Lower lobe of right lung (tissue), 2 donors: ENCODE results near the gene FXYD3. TPM values are rescaled to one million over a fixed set of nuclear protein-coding genes. Genes with fewer than 3 reads are reported as not detected.
"Not testable (repeated sequence)": the region's sequence is repeated elsewhere in the genome, so short reads cannot be mapped to it uniquely, and the experiment has no call there.

Experiments
- ATAC-seq, 2 donors: fragments of 200-7000 bp; cut with Tn5 transposase; one replicate each; pipeline ENCODE4 v1.9.1; 2020 to 2022; ENCODE audit warnings: mild to moderate bottlenecking in 2 of 2, moderate library complexity in 2 of 2
- DNase-seq: peaks from one replicate; pipeline ENCODE4 v3.0.0-alpha.2; 2020
- H3K27ac ChIP-seq: fragments of 200-600 bp; one replicate; pipeline ENCODE4 v1.8.0; 2022
- H3K27me3 ChIP-seq: fragments of 200-600 bp; one replicate; pipeline ENCODE4 v1.8.0; 2022; ENCODE audit warnings: low read depth
- H3K36me3 ChIP-seq: fragments of 200-600 bp; one replicate; pipeline ENCODE4 v1.8.0; 2022; ENCODE audit warnings: mild to moderate bottlenecking
- H3K4me1 ChIP-seq: fragments of 200-600 bp; one replicate; pipeline ENCODE4 v1.8.0; 2022
- H3K4me3 ChIP-seq: fragments of 200-600 bp; one replicate; pipeline ENCODE4 v1.8.0; 2022; ENCODE audit warnings: mild to moderate bottlenecking
- H3K9me3 ChIP-seq: fragments of 200-600 bp; one replicate; pipeline ENCODE4 v1.8.0; 2022
- CTCF ChIP-seq: fragments of 200-600 bp; IDR thresholded peaks from one replicate; pipeline ENCODE4 v1.8.0; 2022; ENCODE audit warnings: antibody characterized with exemption, mild to moderate bottlenecking
- intact Hi-C: fragments of 100-400 bp; cut with DNase I; formaldehyde crosslinking; loops from one replicate; pipeline ENCODE4 v1.11.0; 2022
- total RNA-seq: library from RNA; stranded (reverse); fragmentation: NEBNext Ultra II Directional; extraction: Animal tissue kit (Norgen Biotek cat#: 25700); gene quantifications from one replicate; pipeline ENCODE4 v1.2.1, GENCODE V29; 2021
- donor health status: DM: no; HTN: yes; CAD: no; lungs with severe emphysema.

Gene FXYD3
- total RNA-seq, 1 donor from 2014 or later: 135 TPM

- Histone ChIP-seq H3K4me3 (no peak overlapping the region), H3K36me3 (no peaks in the 10 kb centered on the region), H3K4me1 (peaks cover 14% of the 10 kb centered on the region), H3K27ac (no peak overlapping the region), H3K9me3 (no peaks in the 10 kb centered on the region), H3K27me3 (peaks cover 3% of the 10 kb centered on the region)
- ATAC-seq (no peak), DNase-seq (no peak)
- no peak for TF ChIP-seq CTCF
- intact Hi-C loops: no loop called here
Observed at GRCh38 chr19:35149463-35149862, 33.8 kb downstream of the FXYD3 start.

GRCh38 chr19:35150445-35150844, 34.8 kb downstream of the FXYD3 start:
- no peak for TF ChIP-seq CTCF
- no peaks in the 10 kb centered on the region for H3K36me3 ChIP-seq
- intact Hi-C loops: no loop called here
- H3K4me1 ChIP-seq: peaks cover 21% of the 10 kb centered on the region
- no peak for DNase-seq
- ATAC-seq: no peak
- H3K27me3 ChIP-seq: peaks cover 3% of the 10 kb centered on the region
- H3K27ac ChIP-seq: no peak overlapping the region
- no peak overlapping the region for H3K4me3 ChIP-seq
- H3K9me3 ChIP-seq: no peaks in the 10 kb centered on the region

DNA sequence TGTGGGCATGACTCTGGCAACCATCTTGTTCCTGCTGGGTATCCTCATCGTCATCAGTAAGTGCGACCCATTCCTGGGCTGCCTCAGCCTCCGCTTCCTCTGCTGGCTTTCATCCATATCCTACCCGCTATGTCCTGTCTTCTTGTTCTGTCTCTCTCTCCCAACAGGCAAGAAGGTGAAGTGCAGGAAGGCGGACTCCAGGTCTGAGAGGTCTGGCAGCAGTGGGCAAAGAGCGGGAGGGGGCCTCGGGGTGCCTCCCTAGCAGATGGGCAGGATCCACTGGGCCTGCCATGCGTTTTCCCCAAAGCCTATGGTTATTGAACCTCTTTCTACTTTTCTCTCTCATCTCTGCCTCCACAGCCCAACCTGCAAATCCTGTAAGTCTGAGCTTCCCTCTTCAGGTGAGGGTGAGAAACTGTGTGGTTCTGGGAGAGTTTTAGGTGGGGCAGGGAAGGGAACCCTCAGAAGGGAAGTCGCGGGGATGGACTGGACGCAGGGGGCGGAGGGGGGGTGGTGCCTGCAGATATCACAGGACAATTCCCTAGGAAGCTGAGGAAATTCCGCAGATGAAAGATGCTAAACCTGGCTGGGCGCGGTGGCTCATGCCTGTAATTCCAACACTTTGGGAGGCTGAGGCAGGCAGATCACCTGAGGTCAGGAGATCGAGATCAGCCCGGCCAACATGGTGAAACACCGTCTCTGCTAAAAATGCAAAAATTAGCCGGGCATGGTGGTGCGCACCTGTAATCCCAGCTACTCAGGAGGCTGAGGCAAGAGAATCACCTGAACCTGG, 35.8 kb downstream of the FXYD3 start:
- Histone ChIP-seq H3K36me3 (no peaks in the 10 kb centered on the region), H3K27me3 (peaks cover 3% of the 10 kb centered on the region), H3K4me3 (no peak overlapping the region), H3K9me3 (no peaks in the 10 kb centered on the region), H3K4me1 (peaks cover 21% of the 10 kb centered on the region), H3K27ac (no peak overlapping the region)
- ATAC-seq (no peak), DNase-seq (no peak)
- TF ChIP-seq CTCF: no peak
- intact Hi-C loops: no loop called here

GRCh38 chr19:35153129-35153522, 37.5 kb downstream of the FXYD3 start:
- intact Hi-C loops: not testable (repeated sequence)

GRCh38 chr19:35153701-35154524, 38.3 kb downstream of the FXYD3 start:
- Histone ChIP-seq H3K27ac (peak overlapping the region; percentile 82), H3K36me3 (peaks cover 21% of the 10 kb centered on the region), H3K27me3 (peaks cover 3% of the 10 kb centered on the region), H3K4me1 (peaks cover 21% of the 10 kb centered on the region), H3K9me3 (no peaks in the 10 kb centered on the region), H3K4me3 (peak overlapping the region; percentile 80)
- DNase-seq (peak; percentile 68), ATAC-seq (peak; percentile 74 to 82)
- intact Hi-C loops: no loop called here
- peak; percentile 62 for TF ChIP-seq CTCF

More at GRCh38 chr19:35153129-35153522, 37.5 kb downstream of the FXYD3 start:
- H3K27ac ChIP-seq, ATAC-seq, H3K4me3 ChIP-seq, H3K27me3 ChIP-seq, DNase-seq, H3K9me3 ChIP-seq: not testable (repeated sequence)
- peaks cover 21% of the 10 kb centered on the region for H3K4me1 ChIP-seq
- peaks cover 14% of the 10 kb centered on the region for H3K36me3 ChIP-seq
